Measurements from ENCODE around the gene NEU2.

- TF ChIP-seq CTCF (conservative IDR thresholded peaks at IDR 0.05; ENCODE audit: low read depth, low read length) (no peak), EZH2 (IDR thresholded peaks at IDR 0.05; ENCODE audit: borderline replicate concordance, low read depth, low read length, poor library complexity, severe bottlenecking) (no peak)
Measured at GRCh38 chr2:233023761-233024410, 8.6 kb upstream of the NEU2 start.
